OCI-LY3 (cell line): ENCODE results near the gene NDUFB10.

ENCODE experiments used
- EZH2phosphoT487 ChIP-seq: fragments of 200-600 bp; shearing (Covaris generic); IDR thresholded peaks from 2 replicates; pipeline ENCODE4 v1.6.1; 2018; ENCODE audit warnings: antibody characterized with exemption, mixed run types, low read depth
- TF ChIP-seq, protein P1 (sequence below): fragments of 200-600, 300-600 bp; sonication (generic); IDR thresholded peaks from 2 replicates; pipeline ENCODE4 v1.5.1; 2014; ENCODE audit warnings: antibody characterized with exemption, low read length, low read depth

DNA sequence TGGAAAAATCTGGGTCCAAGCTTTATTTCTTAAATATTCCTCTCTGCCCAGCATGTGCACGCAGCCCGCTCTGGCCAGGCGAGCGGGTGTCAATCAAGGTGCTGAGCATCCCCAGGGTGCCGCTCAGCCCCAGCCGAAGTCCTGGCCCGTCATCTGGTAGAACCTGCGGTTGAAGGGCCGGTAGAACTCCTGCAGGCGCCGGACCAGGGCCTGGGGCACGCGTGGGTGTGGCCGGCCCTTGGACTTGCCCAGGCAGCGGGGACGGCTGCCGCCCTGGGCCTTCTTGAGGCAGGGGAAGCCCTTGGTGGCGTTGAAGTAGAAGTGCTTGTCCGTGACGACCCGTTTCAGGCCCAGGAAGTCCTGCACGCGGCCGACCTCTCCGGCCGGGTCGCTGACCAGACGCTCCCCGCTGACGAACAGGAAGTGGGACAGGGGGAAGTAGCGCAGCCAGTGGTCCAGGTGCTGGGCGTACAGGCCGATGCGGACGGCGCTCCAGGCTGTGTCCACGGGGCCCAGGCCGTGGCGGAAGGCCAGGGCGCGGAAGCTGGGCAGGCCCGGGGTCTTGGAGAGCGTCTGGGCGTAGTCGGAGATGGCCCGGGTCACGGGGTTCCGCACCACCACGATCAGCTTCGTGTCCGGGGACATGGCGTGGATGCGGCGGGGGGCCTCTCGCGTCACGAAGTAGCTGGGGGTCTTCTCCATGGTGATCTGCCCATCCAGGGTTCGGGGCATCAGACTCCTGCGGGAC is 47.7 kb upstream of the NDUFB10 start:
- TF ChIP-seq, protein P1, sequence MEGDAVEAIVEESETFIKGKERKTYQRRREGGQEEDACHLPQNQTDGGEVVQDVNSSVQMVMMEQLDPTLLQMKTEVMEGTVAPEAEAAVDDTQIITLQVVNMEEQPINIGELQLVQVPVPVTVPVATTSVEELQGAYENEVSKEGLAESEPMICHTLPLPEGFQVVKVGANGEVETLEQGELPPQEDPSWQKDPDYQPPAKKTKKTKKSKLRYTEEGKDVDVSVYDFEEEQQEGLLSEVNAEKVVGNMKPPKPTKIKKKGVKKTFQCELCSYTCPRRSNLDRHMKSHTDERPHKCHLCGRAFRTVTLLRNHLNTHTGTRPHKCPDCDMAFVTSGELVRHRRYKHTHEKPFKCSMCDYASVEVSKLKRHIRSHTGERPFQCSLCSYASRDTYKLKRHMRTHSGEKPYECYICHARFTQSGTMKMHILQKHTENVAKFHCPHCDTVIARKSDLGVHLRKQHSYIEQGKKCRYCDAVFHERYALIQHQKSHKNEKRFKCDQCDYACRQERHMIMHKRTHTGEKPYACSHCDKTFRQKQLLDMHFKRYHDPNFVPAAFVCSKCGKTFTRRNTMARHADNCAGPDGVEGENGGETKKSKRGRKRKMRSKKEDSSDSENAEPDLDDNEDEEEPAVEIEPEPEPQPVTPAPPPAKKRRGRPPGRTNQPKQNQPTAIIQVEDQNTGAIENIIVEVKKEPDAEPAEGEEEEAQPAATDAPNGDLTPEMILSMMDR: no peak
- TF ChIP-seq EZH2phosphoT487: no peak
